HepG2 (cell line): ENCODE data around the gene XKR7. TPM values are rescaled to one million over a fixed set of nuclear protein-coding genes. Genes with fewer than 3 reads are reported as not detected.

Experiments
- ATAC-seq: fragments of 200-7000 bp; cut with Tn5 transposase; 3 replicates; pipeline ENCODE4 v1.9.1; 2020; ENCODE audit warnings: mild to moderate bottlenecking, moderate library complexity
- BruUV-seq: library from RNA; stranded (reverse); fragments of 400-500 nt; replicated peaks from 2 replicates; lab custom pipeline; 2021; lab: Mats Ljungman, UMichigan
- CTCF ChIA-PET: fragments of 300-600 bp; formaldehyde crosslinking; extraction: SDS; loops from one replicate; lab custom pipeline; 2021; ENCODE audit warnings: low total read pairs, inconsistent platforms, low intra/inter-chr PET ratio; lab: Yijun Ruan, JAX
- POLR2A ChIA-PET: fragments of 350-600 bp; sonication (Branson Sonifier 250); formaldehyde crosslinking; loops from one replicate; lab custom pipeline; 2020; ENCODE audit warnings: antibody characterized with exemption, inconsistent platforms; lab: Yijun Ruan, JAX
- DNase-seq: peaks from one replicate; pipeline ENCODE4 v3.0.0-alpha.2; 2015; ENCODE audit warnings: low spot score
- FAIRE-seq: peaks from 3 replicates; lab custom pipeline; 2011; peaks lifted over from hg19 to GRCh38; lab: Jason Lieb, UNC
- H2AFZ ChIP-seq: one replicate; pipeline ENCODE4 v1.6.1; 2011; ENCODE audit warnings: low read length, inconsistent platforms
- H3K27ac ChIP-seq: fragments of 300-600 bp; 3 replicates; pipeline ENCODE4 v1.8.0; 2011; ENCODE audit warnings: mixed run types, mild to moderate bottlenecking, mixed read lengths, low read length, inconsistent platforms; ENCODE audit not compliant: insufficient read depth; ENCODE audit errors: extremely low read length
- H3K27me3 ChIP-seq, 2 experiments: fragments of 200-600 bp in 1 of 2; 2 replicates in 1 of 2; 3 replicates in 1 of 2; pipeline versions ENCODE4 v1.6.0 to v1.8.0; 2011; ENCODE audit warnings: low read length in 2 of 2, mild to moderate bottlenecking in 2 of 2, moderate library complexity in 2 of 2, inconsistent platforms in 1 of 2; ENCODE audit not compliant: insufficient read depth in 2 of 2, control insufficient read depth in 1 of 2
- H3K36me3 ChIP-seq, 2 experiments: fragments of 200-600 bp in 1 of 2; replicated peaks in 1 of 2; 2 replicates in 1 of 2; 3 replicates in 1 of 2; pipeline versions ENCODE4 v1.5.1 to v1.8.0; 2011; ENCODE audit warnings: low read length in 2 of 2, inconsistent platforms in 1 of 2; ENCODE audit not compliant: insufficient read depth in 2 of 2, control insufficient read depth in 1 of 2
- H3K4me1 ChIP-seq: 2 replicates; pipeline ENCODE4 v1.5.1; 2012; ENCODE audit warnings: low read length, inconsistent platforms; ENCODE audit not compliant: insufficient read depth
- H3K4me2 ChIP-seq: 2 replicates; pipeline ENCODE4 v1.6.0; 2011; ENCODE audit warnings: low read depth, low read length, inconsistent platforms
- H3K4me3 ChIP-seq, 3 experiments: fragments of 200-600 bp in 1 of 3; sonication (generic), shearing (Covaris generic) in 1 of 3; replicated peaks in 1 of 3; 2 replicates each; pipeline ENCODE4 v1.5.1; 2011 to 2016; ENCODE audit warnings: low read length in 3 of 3, inconsistent platforms in 2 of 3, low read depth in 2 of 3, mild to moderate bottlenecking in 2 of 3, control low read depth in 1 of 3, mixed read lengths in 1 of 3; ENCODE audit not compliant: insufficient read depth in 1 of 3
- H3K79me2 ChIP-seq: one replicate; pipeline ENCODE4 v1.6.1; 2011; ENCODE audit warnings: low read length, inconsistent platforms; ENCODE audit not compliant: insufficient read depth
- H3K9ac ChIP-seq: 2 replicates; pipeline ENCODE4 v1.6.0; 2011; ENCODE audit warnings: mild to moderate bottlenecking, low read depth, low read length, inconsistent platforms; ENCODE audit not compliant: insufficient read depth
- H3K9me3 ChIP-seq: 2 replicates; pipeline ENCODE4 v1.5.1; 2012; ENCODE audit warnings: mild to moderate bottlenecking, low read length
- H4K20me1 ChIP-seq: 2 replicates; pipeline ENCODE4 v1.6.0; 2011; ENCODE audit warnings: inconsistent platforms, mild to moderate bottlenecking, low read length, moderate library complexity; ENCODE audit not compliant: insufficient read depth
- ETV5 ChIP-seq: IDR thresholded peaks from 2 replicates; pipeline ENCODE4 v1.6.1; 2018; ENCODE audit warnings: missing biosample characterization, missing genetic modification reagents, inconsistent platforms, borderline replicate concordance
- KAT7 ChIP-seq: IDR thresholded peaks from 2 replicates; pipeline ENCODE4 v1.6.1; 2018; ENCODE audit warnings: borderline replicate concordance, missing compliant biosample characterization
- TAF1 ChIP-seq: sonication (generic); formaldehyde crosslinking; IDR thresholded peaks from 2 replicates; pipeline ENCODE4 v1.4.0; 2020; ENCODE audit warnings: missing genetic modification reagents
- TARDBP ChIP-seq: sonication (generic); formaldehyde crosslinking; IDR thresholded peaks from 2 replicates; pipeline ENCODE4 v1.8.0; 2022; ENCODE audit warnings: mild to moderate bottlenecking, missing genetic modification reagents
- ZNF530 ChIP-seq: sonication (generic); formaldehyde crosslinking; IDR thresholded peaks from 2 replicates; pipeline ENCODE4 v1.5.0; 2020; ENCODE audit warnings: low read depth, mild to moderate bottlenecking, missing genetic modification reagents
- ZNF552 ChIP-seq: sonication (generic); formaldehyde crosslinking; IDR thresholded peaks from 2 replicates; pipeline ENCODE4 v1.9.0; 2022; ENCODE audit warnings: missing genetic modification reagents, mild to moderate bottlenecking, borderline replicate concordance
- ZNF766 ChIP-seq: sonication (generic); formaldehyde crosslinking; IDR thresholded peaks from 2 replicates; pipeline ENCODE4 v1.5.0; 2020; ENCODE audit warnings: missing genetic modification reagents, borderline replicate concordance
- WGBS: methylation state at CpG from one replicate; pipeline ENCODE4 v1.1.6; 2017; ENCODE audit warnings: low lambda C conversion rate; 5-methylcytosine and 5-hydroxymethylcytosine counted together
- in situ Hi-C: cut with HindIII; loops from 2 replicates; pipeline ENCODE4 v1.10.0; 2017; ENCODE audit warnings: low pct_unique_long_range_greater_than_20kb; ENCODE audit not compliant: extremely low pct_ligation_motif_present
- intact Hi-C: fragments of 100-400 bp; cut with micrococcal nuclease; formaldehyde crosslinking; loops from one replicate; pipeline ENCODE4 v1.10.0; 2022; ENCODE audit not compliant: unreplicated experiment
- polyA plus RNA-seq, 8 experiments: library from polyadenylated mRNA; depleted of rRNA in 3 of 8; stranded (reverse) in 7 of 8; unstranded in 1 of 8; fragments of >200 nt; fragmentation: Illumina TruSeq in 4 of 8; extraction: Trizol in 4 of 8; gene quantifications; 2 replicates each; pipeline versions ENCODE4 v1.2.1 to v1.2.3, GENCODE V29; 2011 to 2016; ENCODE audit warnings: low read depth in 4 of 8, missing spikeins in 1 of 8, mixed read lengths in 1 of 8; ENCODE audit not compliant: insufficient read depth in 1 of 8
- total RNA-seq, 5 experiments: library from RNA; depleted of rRNA; stranded (reverse); fragments of >200 nt; fragmentation: Illumina TruSeq; extraction: Trizol; gene quantifications; 2 replicates each; pipeline ENCODE4 v1.2.3, GENCODE V29; 2016; ENCODE audit warnings: low read depth in 1 of 5
- TF ChIP-seq, protein P1 (sequence below): sonication (generic); formaldehyde crosslinking; IDR thresholded peaks from 2 replicates; pipeline ENCODE4 v1.5.0; 2020; ENCODE audit warnings: mild to moderate bottlenecking, missing genetic modification reagents, borderline replicate concordance
- TF ChIP-seq, protein P2 (sequence below): sonication (generic); formaldehyde crosslinking; IDR thresholded peaks from 2 replicates; pipeline ENCODE4 v1.5.0; 2020; ENCODE audit warnings: mild to moderate bottlenecking, missing genetic modification reagents, moderate library complexity
- TF ChIP-seq, protein P3 (sequence below): sonication (generic); formaldehyde crosslinking; IDR thresholded peaks from 2 replicates; pipeline ENCODE4 v1.4.0; 2020; ENCODE audit warnings: missing genetic modification reagents
- TF ChIP-seq, protein P4 (sequence below): sonication (generic); formaldehyde crosslinking; IDR thresholded peaks from 2 replicates; pipeline ENCODE4 v1.4.0; 2020; ENCODE audit warnings: mild to moderate bottlenecking, missing genetic modification reagents
- TF ChIP-seq, protein P5 (sequence below): IDR thresholded peaks from 2 replicates; pipeline ENCODE4 v1.6.1; 2016; ENCODE audit warnings: low read depth, control low read depth

Gene XKR7
- total and polyA plus RNA-seq, 2 of the 13 experiments (the other 11 are each of a cell fraction or from before 2014, with no cell fraction given), result not detected

DNA sequence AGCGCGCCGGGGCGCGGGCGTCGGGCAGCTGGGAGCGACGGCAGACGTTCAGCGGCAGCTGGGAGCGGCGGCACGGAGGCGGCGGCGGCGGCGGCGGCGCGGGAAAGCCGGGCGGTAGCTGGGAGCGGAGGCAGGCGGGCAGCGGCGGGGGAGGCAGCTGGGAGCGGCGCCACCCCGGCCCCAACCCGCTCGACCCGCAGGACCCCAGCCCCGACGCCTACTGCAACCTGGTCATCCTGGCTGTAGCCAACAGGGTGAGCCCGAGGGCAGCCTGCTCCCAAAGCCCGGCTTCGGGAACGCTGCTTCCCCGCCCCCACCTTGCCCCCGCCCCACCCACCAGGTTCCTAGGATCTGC lies 51.2 kb downstream of the XKR7 start:
- Histone ChIP-seq H3K9ac (no peak overlapping the region), H3K36me3 (no peaks in the 10 kb centered on the region), H3K27ac (no peak overlapping the region), H3K4me1 (peaks cover 13% of the 10 kb centered on the region), H3K4me3 (peak overlapping the region; percentile 43 to 81 (median 58); a peak in 4 of 6 replicates), H2AFZ (no peak overlapping the region), H3K9me3 (no peaks in the 10 kb centered on the region), H3K4me2 (peak overlapping the region; percentile 97), H3K79me2 (no peaks in the 10 kb centered on the region), H4K20me1 (no peaks in the 10 kb centered on the region; the same call in 1 of the 2 replicates), H3K27me3 (peaks cover 15 to 70% of the 10 kb centered on the region in 2 experiments; a peak in 4 of 5 replicates)
- ChIA-PET CTCF (interaction anchor here (1.7 kb wide), 1 partner anchor 12 kb away, joined by 4 read pairs; no protein-coding TSS in a partner anchor), POLR2A (no interaction called here)
- ATAC-seq, result peak; percentile 17
- no peak for FAIRE-seq
- BruUV-seq, result no TSS peak
- in situ Hi-C loops, result no loop called here
- DNase-seq, result no peak
- intact Hi-C loops, result loop anchor here (5.0 kb wide), 1 partner anchor 167 kb away; no protein-coding TSS in a partner anchor
- 0% methylated on average over 10 of the region's 42 CpGs for WGBS
- TF ChIP-seq ZNF530 (CRISPR knock-in tag), result no peak
- TF ChIP-seq ZNF766 (CRISPR knock-in tag), result no peak
- no peak for TF ChIP-seq ZNF552 (CRISPR knock-in tag)
- TF ChIP-seq, protein P1, sequence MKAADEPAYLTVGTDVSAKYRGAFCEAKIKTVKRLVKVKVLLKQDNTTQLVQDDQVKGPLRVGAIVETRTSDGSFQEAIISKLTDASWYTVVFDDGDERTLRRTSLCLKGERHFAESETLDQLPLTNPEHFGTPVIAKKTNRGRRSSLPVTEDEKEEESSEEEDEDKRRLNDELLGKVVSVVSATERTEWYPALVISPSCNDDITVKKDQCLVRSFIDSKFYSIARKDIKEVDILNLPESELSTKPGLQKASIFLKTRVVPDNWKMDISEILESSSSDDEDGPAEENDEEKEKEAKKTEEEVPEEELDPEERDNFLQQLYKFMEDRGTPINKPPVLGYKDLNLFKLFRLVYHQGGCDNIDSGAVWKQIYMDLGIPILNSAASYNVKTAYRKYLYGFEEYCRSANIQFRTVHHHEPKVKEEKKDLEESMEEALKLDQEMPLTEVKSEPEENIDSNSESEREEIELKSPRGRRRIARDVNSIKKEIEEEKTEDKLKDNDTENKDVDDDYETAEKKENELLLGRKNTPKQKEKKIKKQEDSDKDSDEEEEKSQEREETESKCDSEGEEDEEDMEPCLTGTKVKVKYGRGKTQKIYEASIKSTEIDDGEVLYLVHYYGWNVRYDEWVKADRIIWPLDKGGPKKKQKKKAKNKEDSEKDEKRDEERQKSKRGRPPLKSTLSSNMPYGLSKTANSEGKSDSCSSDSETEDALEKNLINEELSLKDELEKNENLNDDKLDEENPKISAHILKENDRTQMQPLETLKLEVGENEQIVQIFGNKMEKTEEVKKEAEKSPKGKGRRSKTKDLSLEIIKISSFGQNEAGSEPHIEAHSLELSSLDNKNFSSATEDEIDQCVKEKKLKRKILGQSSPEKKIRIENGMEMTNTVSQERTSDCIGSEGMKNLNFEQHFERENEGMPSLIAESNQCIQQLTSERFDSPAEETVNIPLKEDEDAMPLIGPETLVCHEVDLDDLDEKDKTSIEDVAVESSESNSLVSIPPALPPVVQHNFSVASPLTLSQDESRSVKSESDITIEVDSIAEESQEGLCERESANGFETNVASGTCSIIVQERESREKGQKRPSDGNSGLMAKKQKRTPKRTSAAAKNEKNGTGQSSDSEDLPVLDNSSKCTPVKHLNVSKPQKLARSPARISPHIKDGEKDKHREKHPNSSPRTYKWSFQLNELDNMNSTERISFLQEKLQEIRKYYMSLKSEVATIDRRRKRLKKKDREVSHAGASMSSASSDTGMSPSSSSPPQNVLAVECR (CRISPR knock-in tag), result no peak
- TF ChIP-seq, protein P2, sequence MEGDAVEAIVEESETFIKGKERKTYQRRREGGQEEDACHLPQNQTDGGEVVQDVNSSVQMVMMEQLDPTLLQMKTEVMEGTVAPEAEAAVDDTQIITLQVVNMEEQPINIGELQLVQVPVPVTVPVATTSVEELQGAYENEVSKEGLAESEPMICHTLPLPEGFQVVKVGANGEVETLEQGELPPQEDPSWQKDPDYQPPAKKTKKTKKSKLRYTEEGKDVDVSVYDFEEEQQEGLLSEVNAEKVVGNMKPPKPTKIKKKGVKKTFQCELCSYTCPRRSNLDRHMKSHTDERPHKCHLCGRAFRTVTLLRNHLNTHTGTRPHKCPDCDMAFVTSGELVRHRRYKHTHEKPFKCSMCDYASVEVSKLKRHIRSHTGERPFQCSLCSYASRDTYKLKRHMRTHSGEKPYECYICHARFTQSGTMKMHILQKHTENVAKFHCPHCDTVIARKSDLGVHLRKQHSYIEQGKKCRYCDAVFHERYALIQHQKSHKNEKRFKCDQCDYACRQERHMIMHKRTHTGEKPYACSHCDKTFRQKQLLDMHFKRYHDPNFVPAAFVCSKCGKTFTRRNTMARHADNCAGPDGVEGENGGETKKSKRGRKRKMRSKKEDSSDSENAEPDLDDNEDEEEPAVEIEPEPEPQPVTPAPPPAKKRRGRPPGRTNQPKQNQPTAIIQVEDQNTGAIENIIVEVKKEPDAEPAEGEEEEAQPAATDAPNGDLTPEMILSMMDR, result peak; percentile 35; the same call in 1 of the 2 replicates
- TF ChIP-seq ETV5, result no peak
- no peak for TF ChIP-seq KAT7
- no peak for TF ChIP-seq TAF1
- TF ChIP-seq, protein P3, sequence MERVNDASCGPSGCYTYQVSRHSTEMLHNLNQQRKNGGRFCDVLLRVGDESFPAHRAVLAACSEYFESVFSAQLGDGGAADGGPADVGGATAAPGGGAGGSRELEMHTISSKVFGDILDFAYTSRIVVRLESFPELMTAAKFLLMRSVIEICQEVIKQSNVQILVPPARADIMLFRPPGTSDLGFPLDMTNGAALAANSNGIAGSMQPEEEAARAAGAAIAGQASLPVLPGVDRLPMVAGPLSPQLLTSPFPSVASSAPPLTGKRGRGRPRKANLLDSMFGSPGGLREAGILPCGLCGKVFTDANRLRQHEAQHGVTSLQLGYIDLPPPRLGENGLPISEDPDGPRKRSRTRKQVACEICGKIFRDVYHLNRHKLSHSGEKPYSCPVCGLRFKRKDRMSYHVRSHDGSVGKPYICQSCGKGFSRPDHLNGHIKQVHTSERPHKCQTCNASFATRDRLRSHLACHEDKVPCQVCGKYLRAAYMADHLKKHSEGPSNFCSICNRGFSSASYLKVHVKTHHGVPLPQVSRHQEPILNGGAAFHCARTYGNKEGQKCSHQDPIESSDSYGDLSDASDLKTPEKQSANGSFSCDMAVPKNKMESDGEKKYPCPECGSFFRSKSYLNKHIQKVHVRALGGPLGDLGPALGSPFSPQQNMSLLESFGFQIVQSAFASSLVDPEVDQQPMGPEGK, result 0 out of 2 replicates have a peak, but pooled peaks have one; percentile 9
- TF ChIP-seq TARDBP, result no peak
- TF ChIP-seq, protein P4, sequence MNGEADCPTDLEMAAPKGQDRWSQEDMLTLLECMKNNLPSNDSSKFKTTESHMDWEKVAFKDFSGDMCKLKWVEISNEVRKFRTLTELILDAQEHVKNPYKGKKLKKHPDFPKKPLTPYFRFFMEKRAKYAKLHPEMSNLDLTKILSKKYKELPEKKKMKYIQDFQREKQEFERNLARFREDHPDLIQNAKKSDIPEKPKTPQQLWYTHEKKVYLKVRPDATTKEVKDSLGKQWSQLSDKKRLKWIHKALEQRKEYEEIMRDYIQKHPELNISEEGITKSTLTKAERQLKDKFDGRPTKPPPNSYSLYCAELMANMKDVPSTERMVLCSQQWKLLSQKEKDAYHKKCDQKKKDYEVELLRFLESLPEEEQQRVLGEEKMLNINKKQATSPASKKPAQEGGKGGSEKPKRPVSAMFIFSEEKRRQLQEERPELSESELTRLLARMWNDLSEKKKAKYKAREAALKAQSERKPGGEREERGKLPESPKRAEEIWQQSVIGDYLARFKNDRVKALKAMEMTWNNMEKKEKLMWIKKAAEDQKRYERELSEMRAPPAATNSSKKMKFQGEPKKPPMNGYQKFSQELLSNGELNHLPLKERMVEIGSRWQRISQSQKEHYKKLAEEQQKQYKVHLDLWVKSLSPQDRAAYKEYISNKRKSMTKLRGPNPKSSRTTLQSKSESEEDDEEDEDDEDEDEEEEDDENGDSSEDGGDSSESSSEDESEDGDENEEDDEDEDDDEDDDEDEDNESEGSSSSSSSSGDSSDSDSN (CRISPR knock-in tag), result peak; percentile 17; the same call in 1 of the 2 replicates
- TF ChIP-seq, protein P5, sequence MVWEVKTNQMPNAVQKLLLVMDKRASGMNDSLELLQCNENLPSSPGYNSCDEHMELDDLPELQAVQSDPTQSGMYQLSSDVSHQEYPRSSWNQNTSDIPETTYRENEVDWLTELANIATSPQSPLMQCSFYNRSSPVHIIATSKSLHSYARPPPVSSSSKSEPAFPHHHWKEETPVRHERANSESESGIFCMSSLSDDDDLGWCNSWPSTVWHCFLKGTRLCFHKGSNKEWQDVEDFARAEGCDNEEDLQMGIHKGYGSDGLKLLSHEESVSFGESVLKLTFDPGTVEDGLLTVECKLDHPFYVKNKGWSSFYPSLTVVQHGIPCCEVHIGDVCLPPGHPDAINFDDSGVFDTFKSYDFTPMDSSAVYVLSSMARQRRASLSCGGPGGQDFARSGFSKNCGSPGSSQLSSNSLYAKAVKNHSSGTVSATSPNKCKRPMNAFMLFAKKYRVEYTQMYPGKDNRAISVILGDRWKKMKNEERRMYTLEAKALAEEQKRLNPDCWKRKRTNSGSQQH (CRISPR knock-in tag), result no peak
